GM04504 (cell line): ENCODE results near the gene SUFU.
A peak's percentile ranks its signal among the peaks of the same experiment; 100 is the strongest.
"Not testable (repeated sequence)": the region's sequence is repeated elsewhere in the genome, so short reads cannot be mapped to it uniquely, and the experiment has no call there.

Source experiments
- DNase-seq: peaks from one replicate; pipeline ENCODE4 v3.0.0-alpha.2; 2012; ENCODE audit warnings: low read depth

Gene SUFU

DNA sequence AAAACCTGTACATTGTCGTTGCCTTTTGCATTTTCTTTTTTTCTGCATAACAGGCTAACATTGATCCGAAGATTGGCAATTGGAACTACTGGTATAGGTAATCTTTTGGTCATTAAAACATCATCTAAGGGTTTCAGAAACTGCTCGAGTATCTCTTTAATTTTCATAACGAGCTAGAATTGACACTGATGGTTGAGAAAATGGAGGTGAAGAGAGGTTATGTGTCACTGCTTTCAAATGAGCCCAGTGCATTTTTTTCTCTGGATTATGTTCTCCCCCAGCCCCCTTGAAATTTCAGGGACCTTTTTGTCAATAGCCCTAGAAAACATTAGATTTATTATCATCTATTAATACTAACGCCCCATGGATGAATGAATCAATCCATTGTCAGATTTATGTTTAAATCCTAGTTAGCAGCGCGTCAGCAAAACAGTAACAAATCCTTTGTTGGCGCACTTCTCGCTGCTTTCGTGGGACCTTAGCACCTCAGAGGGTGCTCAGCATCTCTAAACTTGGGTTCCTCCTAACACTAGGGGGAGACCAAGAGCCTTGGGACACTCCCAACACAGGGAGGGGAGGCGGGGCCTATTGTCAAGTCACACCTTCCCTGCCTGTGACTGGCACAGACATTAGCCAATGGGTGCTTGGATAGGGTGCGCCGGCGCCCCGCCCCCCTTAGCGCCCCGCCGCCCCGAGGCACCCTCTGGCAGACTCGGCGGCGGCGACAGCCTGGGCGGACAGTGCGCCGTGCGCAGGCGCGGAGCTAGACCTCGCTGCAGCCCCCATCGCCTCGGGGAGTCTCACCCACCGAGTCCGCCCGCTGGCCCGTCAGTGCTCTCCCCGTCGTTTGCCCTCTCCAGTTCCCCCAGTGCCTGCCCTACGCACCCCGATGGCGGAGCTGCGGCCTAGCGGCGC is at the start of gene SUFU:
Gene SUFU, plus strand, starts transcription at position 709 of the 915 bp plus-strand sequence. Its CDS starts 181 bp downstream, at position 890.
- peak; percentile 98 for DNase-seq

DNA sequence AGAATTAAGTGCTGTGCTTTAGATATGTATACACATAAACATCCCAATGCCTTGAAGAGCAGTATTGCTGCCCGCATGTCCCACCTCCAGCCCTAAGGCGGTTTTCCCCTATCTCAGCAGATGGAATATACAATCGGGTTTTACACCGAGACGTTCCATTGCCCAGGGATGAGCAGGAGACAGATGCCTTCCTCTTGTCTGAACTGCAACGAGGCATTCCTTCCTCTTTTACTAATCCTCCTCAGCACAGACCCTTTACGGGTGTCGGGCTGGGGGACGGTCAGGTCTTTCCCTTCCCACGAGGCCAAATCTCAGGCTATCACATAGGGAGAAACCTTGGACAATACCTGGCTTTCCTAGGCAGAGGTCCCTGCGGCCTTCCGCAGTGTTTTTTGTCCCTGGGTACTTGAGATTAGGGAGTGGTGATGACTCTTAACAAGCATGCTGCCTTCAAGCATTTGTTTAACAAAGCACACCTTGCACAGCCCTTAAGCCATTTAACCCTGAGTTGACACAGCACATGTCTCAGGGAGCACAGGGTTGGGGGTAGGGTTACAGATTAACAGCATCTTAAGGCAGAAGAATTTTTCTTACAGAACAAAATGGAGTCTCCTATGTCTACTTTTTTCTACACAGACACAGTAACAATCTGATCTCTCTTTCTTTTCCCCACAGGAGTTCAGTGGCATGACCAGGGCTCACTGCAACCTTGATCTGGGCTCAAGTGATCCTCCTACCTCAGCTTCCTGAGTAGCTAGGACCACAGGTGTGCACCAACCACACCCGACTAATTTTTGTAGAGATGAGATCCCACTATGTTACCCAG is 48.9 kb upstream of the SUFU start:
- not testable (repeated sequence) for DNase-seq

DNA sequence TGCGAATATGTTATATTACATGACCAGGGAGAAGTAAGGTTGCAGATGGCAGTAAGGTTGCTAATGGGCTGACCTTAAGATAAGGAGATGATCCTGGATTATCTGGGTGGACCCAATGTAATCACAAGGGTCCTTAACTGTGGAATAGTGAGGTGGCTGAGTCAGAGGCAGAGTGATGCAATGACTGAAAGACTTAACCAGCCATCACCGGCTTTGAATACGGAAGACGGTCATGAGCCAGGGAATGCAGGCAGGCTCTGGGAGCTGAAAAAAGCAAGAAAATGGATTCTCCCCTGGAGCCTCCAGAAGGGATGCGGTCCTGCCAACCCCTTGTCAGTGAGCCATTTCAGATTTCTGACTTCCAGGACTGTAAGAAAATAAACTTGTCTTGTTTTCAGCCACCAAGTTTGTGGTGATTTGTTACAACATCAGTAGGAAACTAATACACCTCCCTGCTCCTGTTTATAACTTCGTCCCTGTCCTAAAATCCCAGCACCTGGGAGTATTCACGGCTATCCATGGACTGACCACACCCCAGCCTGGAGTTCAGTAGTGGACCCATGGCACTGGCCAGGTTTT is 47.8 kb upstream of the SUFU start:
- peak; percentile 74 for DNase-seq

DNA sequence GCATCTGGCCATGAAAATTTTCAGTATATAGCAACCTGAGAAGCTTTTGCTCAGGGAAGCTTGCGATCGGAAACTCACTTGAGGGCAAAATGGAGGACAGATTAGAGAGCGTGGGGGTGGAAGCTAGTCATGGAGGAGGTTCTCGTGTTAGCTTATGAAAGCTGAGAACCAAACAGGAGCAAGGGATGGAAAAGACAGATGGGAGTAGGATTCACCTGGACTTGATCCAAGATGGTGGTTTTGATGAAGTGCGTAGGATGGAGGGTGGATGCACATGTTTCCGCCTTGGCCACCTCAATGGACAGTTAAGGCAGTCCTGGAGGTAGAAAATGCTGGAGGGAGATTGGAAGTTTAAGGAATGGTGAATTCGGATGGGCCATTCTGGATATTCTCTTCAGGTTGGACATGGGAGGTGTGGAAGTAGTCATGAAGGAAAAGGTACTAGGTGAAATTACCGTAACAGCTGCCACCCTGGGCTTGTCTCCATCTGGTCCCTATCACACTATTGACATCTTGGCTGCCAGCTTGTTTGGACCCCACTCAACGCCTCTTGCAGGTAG is 46.1 kb upstream of the SUFU start:
- DNase-seq, result no peak

DNA sequence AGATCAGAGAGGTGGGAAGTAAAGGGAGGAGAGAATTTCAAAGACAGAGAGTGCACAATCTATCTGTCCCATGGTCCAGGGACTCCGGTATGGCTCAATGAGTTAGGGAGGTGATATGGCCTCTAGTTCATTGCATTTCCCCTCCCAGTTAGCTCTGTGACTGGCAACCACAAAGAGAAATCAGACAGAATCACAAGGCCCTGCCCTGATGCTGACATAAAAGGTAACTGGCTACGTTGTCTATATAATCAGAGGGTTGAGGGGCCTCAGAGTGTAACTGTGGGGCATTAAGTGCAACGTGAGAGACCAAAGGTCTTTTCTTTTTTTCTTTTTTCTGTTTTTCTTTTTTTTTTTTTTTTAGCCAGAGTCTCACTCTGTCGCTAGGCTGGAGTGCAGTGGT is 45.1 kb upstream of the SUFU start:
- DNase-seq, result no peak

DNA sequence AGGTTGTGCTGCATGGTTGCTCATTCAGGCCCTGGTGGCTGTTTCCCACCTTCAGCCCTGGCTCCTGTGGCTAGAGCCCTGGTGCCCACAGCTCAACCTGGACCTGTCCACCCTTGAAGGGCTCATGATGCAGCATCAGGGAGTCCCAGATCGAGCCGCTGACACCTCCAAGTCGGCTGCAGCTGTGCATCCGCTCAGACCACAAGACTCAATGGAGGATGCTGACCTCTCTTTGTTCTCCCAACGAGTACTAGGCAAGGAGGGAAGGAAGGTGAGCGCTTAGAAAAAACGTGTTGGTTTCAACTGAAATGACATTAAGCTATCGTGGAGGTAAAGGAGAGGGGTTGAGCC is 43.0 kb upstream of the SUFU start:
- DNase-seq, result no peak

DNA sequence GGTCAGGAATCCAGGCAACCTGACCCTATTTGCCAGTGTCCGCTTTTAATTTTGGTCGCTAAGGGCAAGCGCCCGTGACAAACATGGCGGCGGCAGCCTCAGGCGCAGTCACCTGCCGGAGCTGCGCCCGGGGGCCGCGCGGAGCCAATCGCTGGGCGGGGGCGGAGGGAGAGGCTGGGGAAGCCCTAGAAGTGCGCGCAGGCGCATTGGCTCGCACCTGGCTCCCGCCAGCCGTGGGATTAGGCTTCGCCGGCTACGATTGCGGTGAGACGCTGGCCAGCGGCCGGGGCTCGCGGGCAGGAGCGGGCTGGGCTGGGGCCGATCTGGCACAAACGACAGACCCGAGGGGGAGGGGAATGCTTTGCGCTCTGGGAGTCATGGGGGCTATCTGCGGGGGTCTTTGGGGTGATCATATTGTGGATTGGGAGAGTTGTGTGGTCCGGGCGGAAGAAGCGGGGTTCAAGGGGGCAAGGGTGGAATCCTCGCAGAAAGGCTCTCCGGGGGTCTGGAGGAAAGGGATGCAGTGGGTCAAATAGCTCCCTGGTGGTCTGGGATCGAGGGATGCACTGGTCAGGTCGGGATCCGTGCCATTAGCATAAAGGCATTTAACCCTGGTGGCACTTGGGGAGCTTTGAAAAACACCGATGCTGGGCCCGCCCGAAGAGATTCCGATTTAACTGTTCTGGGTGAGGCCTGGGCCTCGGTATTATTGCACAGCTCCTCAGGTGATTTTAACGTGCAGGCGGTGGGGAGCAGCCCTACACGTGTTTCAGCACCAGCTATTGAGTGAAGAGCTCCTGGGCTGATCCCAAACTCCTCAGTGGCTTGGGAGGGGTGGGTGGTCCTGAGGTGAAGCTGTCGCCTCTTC is 42.4 kb upstream of the SUFU start:
- DNase-seq, result peak; percentile 43

DNA sequence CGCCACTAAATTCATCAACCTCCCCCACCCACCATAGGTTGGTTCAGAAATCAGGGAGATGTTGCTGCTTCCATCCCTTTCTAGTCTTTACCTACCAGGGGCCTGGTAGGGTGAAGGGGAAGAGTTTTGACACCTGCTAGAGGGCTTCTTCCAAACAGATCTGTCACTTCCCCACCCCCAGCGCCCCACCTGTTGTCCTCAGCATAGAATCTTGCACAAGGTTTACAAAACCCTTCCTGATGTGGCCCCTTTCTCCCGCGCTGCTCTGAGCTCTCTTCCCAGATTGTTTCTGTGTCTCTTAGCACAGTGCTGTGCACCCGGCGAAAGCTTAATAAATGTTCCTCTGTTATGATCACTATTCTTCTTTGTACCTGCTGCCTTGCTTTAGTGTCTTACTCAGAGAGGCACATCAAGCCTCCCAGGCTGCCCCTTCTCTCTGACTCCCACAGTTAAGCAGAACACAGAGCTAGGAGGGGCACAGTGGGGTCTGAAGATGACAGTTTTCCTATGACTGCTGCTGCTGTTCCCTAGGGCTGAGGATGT is 41.2 kb upstream of the SUFU start:
- no peak for DNase-seq

DNA sequence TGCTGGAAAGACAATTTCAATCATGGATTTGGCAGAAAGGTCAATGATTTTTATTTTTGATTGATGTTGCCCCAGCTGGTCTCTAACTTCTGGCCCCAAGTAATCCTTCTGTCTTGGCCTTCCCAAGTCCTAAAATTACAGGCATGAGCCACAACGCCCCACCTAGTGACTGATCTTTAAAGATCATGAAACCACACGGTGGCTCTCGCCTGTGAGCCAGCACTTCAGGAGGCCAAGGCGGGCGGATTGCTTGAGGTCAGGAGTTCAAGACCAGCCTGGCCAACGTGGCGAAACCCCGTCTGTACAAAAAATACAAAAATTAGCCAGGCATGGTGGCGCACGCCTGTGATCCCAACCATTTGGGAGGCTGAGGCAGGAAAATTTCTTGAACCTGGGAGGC is 39.8 kb upstream of the SUFU start:
- DNase-seq, result no peak

DNA sequence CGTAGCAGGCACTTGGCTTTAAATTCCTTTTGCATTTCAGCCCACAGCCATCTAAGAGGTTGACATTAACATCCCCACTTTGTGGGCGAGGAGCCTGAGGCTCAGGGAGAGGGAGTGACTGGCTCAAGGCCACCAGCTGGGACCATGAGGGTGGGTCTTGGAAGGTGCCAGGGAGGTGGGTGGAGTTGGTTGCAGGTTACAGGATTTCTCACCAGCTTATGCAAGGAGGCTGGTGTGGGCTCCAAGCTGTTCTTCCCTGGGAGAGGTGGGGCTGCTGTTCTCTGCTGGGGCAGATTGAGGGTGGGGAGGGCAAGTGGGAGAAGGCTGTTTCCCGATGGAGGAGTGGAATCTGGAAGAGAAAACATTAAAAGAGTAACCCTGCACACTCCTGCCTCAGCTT is 38.3 kb upstream of the SUFU start:
- DNase-seq, result no peak

DNA sequence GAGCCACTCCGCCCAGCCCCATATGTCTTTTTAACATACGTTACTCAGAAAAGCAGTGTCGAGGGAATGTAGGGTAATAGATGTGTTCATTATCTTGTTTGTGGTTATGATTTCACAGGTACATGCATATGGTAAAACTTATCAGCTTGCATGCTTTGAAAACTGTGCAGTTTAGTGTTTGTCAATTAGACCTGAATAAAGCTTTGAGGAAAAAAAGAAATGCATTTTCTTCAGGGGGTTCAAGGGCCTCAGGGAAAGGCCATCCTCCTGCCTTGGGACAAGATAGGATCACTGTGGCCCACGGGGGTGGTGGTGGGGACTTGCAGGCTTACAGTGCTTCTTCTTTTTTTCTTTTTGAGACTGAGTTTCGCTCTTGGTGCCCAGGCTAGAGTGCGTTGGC is 36.5 kb upstream of the SUFU start:
- no peak for DNase-seq

DNA sequence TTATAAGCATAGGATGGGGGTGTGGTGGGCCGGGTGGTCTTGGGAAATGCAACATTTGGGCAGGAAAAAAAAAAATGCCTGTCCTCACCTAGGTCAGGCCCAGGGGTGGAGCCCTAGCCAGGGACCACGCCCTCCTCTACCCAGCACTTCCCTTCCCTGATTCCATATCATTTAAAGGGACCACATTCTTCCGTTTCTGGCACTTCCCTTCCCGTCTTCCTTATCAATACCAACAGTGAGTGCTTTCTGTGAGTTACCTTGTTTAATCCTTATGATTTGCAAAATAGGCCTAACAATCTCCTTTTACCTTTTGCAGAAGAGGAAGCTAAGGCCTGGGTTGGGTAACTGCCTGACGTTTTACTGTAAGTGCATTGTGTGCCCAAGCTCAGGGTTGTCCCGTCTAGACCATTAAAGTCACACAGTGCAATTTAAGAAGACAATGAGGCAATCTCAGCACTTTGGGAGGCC is 35.8 kb upstream of the SUFU start:
- DNase-seq, result no peak

DNA sequence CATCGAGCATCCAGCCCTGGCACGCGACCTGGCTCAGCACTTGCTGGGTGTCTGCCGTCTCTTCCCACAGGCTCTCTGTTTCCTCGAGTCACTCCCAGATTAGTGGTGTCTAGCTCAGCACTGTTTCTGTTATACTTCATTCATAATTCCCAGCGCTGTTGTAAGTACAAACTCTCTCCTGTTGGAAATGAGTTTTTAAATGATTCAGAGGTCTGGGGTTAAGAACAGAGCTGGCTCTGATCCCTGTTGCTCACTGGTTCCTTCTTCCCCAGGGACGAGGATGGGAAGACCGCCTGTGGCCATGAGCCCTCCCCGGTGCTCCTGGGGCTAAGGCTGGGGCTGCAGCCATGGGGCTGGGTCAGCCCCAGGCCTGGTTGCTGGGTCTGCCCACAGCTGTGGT is 35.1 kb upstream of the SUFU start:
- no peak for DNase-seq

DNA sequence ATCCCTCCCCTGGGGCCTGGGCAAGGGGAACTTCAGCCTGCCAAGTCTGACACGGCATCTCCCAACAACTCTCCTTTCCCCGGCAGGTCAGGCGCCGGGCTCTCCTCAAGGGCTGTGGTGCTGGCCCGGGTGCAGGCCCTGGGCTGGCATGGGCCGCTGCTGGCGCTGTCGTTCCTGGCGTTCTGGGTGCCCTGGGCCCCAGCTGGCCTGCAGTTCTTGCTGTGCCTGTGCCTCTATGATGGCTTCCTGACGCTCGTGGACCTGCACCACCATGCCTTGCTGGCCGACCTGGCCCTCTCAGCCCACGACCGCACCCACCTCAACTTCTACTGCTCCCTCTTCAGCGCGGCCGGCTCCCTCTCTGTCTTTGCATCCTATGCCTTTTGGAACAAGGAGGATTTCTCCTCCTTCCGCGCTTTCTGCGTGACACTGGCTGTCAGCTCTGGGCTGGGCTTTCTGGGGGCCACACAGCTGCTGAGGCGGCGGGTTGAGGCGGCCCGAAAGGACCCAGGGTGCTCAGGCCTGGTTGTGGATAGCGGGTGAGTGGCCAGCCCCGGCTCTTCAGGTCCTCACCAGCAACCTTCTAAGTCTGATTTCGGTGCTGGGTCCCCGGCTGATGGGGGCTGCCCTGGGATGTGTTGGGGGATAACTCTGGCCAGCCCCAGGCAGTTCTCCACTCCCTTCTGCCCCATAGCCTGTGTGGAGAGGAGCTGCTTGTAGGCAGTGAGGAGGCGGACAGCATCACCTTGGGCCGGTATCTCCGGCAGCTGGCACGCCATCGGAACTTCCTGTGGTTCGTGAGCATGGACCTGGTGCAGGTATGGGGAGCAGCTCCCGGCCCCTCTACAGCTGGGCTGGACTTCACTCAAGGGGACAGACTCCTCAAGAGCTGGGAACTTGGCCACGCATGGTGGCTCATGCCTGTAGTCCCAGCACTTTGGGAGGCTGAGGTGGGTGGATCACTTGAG is 32.9 kb upstream of the SUFU start:
- DNase-seq, result no peak

DNA sequence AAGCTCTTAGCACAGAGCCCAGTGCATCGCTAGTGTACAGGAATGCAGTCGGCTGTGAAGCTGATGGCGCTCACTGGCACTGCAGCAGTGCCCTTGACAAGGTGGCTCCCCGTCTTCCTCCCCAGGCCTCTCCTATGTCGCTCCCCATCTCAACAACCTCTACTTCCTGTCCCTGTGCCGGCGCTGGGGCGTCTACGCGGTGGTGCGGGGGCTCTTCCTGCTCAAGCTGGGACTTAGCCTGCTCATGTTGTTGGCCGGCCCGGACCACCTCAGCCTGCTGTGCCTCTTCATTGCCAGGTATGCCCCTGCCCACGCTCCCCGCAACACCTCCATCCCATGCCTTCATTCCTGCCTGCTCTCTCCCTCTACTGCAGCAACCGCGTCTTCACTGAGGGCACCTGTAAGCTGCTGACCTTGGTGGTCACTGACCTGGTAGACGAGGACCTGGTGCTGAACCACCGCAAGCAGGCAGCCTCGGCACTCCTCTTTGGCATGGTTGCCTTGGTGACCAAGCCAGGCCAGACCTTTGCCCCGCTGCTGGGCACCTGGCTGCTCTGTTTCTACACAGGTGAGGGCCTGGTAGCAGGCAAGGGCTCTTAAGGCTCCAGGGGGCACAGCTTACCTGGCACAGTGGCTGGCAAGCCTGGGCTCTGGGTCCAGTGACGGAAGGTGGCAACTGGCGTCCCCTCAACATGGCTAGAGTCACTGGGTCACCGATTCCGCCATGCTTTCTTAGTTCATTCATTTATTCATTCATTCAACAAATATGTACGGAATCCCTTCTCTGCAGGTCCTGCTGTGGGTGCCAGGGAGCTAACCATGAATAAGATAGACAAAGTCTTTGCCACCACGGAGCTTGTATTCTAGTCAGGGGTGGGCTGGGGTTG is 30.1 kb upstream of the SUFU start:
- no peak for DNase-seq

DNA sequence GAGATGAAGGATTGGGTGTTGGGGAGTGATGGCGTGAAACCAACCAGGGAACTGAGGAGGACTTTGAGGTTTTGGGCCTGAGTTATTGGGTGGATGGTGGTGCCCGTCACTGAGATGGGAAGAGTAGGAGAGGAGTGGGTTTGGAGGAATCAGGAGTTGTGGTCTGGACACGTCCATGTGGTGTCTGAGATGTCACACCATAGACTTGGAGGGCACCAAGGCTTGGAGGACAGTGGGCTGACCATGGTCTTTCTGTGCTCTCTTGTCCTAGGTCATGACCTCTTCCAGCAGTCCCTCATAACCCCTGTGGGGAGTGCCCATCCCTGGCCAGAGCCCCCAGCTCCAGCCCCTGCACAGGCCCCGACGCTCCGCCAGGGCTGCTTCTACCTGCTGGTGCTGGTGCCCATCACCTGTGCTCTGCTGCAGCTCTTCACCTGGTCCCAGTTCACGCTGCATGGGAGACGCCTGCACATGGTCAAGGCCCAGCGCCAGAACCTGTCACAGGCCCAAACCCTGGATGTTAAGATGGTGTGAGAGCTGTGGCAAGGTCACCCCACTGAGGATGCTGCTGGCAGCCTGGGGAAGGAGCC is 28.2 kb upstream of the SUFU start:
- no peak for DNase-seq

DNA sequence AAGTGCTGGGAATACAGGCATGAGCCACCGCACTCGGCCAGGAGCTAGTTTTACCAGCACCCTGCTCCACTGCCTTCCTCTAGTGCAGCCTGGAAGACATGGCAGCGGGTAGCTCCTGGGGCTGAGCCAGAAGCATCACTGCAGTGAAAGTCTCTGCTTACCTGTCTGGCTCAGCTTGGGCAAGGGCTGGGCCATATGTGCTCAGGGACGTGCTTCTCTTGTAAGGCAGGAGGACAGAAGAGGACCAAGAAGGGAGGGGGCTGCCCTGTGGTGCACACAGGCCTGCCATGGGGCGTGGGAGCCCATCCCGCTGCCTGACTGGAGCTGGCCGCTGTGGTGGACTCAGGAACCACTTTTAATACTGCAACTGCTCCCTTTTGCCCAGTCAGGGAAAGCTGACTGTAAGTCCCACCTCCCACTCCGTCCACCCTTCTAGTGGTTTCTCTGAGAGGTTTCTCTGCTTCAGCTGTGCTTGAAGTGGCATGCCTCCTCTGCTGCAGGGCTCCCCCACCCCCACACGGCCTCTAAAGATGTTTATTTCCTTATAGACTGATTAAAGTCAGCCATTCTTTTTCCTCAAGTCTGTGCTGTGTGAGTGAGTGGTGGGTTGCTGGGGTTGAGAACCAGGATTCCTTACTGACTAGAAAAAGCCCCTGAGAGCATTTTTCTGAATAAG is 27.2 kb upstream of the SUFU start:
- DNase-seq, result no peak

DNA sequence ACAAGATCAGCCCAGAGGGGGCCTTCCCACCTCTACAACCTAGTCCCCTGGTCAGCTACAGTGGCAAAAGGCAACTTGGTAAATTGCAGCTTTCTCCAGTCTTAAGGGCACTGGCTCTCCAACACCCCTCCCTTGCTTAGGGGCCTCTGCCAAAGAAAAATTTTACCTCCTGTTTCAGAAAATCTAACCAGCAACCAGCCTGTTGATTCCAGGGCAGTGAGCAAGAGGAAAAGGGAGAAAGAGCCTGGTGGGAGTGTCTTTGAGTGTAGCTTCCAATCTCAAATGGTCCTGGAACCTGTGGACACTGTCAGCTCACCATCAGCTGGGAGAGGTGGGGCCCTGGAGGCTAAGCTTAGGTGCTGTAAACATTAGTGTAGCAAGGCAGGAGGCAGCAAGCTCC is 24.1 kb upstream of the SUFU start:
- no peak for DNase-seq
